Dendritic cell treated with granulocyte-macrophage colony-stimulating factor and Interleukin-4, amounts not matched to agents 40 ng/mL and 50 ng/mL, for 4 days (primary cell): ENCODE measurements around the gene TAF1B.

Source experiments
- H3K27ac Mint-ChIP-seq: one replicate; pipeline ENCODE4 v1.8.0; 2022; ENCODE audit warnings: mild to moderate bottlenecking, mixed read lengths
- H3K27me3 Mint-ChIP-seq: one replicate; pipeline ENCODE4 v1.8.0; 2022; ENCODE audit warnings: mild to moderate bottlenecking, mixed read lengths
- H3K36me3 Mint-ChIP-seq: one replicate; pipeline ENCODE4 v1.8.0; 2022; ENCODE audit warnings: low read depth, mixed read lengths
- H3K4me1 Mint-ChIP-seq: one replicate; pipeline ENCODE4 v1.8.0; 2022; ENCODE audit warnings: low read depth, mixed read lengths
- H3K4me3 Mint-ChIP-seq: one replicate; pipeline ENCODE4 v1.8.0; 2022; ENCODE audit warnings: mild to moderate bottlenecking, moderate library complexity, mixed read lengths
- H3K9me3 Mint-ChIP-seq: one replicate; pipeline ENCODE4 v1.8.0; 2022; ENCODE audit warnings: mixed read lengths
- intact Hi-C: fragments of 100-400 bp; cut with micrococcal nuclease; formaldehyde crosslinking; loops from one replicate; pipeline ENCODE4 v1.15.0; 2022

TAF1B gene

DNA sequence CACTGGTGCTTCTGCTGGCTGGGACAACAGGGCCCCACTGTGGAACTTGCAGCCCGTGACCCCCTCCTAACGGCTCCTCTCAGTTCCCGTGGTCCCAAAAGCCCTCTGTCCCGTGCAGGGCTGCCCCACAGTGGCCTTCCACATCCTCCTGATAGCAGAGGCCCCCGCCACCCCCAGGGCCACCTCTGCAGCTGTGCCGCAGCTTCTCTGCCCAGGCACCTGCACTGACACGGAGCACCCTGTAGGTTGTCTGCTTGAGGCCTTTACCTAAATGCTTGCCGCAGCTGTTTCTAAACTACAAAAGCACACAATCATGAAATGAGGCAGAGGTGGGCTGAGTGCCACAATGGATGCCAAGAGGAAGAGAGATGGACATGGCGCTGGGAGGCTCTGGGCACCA is 94.7 kb downstream of the TAF1B start:
- Mint-ChIP-seq H3K4me1 (no peaks in the 10 kb centered on the region), H3K9me3 (no peaks in the 10 kb centered on the region), H3K36me3 (peaks cover 11% of the 10 kb centered on the region), H3K4me3 (no peak overlapping the region), H3K27ac (no peak overlapping the region), H3K27me3 (peaks cover 13% of the 10 kb centered on the region)
- intact Hi-C loops, result no loop called here

DNA sequence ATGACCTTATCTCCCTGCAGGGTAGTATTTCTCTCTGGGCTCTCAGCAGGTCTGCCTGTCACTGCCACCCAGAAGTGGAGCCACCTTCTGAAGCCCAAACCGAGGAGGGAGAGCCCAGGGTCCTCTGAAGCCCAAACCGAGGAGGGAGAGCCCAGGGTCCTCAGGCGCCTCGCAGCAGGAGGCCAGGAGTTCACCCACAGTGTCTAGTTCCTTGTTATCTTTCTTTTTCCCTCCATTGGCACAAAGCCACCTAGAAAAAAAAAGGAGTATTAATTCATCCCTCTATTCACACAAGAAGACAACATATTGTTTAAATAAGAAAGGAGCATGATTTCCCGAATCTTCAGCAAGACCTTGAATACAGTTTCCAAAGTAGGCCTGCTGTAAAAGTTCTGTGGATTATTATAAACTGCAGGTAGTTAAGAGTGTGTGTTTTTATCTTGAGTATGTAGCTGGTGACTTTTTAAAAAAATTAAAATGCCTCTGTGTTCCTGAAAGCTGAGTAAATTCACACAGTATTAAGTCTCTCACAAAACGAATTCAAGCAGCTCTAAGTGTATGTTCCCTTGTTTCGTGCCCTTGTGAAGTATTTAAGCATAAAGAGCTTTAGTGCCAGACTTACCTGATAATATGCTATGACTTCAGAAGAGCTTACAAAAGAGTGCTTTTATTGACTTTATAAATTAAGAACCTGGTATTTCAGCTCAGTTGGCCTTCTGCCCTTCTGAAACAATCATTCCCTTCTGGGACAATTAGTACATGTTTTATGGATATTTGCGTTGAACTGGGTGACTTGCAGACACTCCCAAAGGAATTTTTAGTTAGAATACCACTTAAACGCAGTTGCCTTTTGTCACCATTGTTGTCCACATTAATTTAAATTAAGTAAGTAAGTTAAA is 96.6 kb downstream of the TAF1B start:
- Mint-ChIP-seq H3K27me3 (peaks cover 24% of the 10 kb centered on the region), H3K36me3 (no peaks in the 10 kb centered on the region), H3K4me1 (no peaks in the 10 kb centered on the region), H3K27ac (no peak overlapping the region), H3K4me3 (no peak overlapping the region), H3K9me3 (no peaks in the 10 kb centered on the region)
- intact Hi-C loops, result no loop called here

DNA sequence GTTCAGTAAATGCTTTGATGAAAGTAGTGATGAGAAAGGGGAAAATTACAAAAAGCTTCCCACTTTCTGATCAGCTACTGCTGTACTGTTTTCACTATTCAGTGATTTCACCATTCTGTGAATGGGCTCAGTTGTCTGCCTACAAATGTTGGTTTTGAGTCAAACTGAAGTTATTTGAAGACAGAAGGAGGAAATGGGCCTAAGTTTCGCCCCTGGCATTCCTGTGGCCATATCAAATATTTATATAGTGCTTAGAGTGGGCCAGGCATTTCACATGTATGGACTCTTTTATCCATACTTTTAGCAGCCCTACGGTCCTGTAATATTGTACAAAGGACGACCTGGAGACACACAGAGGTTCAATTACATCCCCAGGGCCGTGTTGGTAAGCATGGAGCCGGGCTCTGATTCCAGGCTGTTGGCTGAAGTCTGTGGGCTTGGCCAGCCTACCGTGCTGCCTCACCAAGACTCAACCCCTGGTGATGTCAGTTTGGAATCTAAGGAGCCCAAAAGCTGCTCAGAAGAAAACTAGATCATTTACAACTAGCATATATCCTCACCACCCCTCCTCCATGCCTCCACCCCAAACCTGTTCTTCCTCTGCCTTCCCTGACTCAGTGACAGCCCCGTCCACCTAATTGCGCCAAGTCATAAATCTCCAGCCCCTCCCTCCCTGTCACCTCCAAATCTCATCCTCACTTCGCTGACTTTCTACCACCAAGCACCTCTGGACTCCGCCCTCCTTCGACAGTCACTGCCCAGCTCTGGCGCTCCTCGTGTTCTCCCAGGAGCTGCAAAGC is 98.1 kb downstream of the TAF1B start:
- Mint-ChIP-seq H3K4me3 (no peak overlapping the region), H3K36me3 (no peaks in the 10 kb centered on the region), H3K4me1 (no peaks in the 10 kb centered on the region), H3K27me3 (peaks cover 36% of the 10 kb centered on the region), H3K9me3 (no peaks in the 10 kb centered on the region), H3K27ac (no peak overlapping the region)
- intact Hi-C loops, result no loop called here

DNA sequence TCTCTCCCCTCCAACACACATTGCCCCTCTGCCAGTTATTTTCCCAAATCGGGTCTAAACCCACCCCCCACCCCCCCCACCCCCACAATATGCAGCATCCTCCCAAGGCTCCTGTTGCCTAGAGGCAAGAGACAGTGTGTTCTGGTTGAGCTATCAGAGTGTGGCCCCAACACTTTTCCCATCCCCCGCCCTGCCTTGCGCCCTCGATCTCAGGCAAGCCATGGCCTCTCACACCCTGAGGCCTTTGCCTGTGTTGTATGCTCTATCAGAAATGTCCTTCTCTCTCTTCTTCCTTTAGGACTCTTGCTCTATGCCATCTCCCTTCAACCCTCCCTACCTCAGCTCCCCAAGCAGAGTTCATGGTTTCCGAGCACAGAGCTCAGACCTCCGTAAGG is 98.7 kb downstream of the TAF1B start:
- Mint-ChIP-seq H3K36me3 (no peaks in the 10 kb centered on the region), H3K4me1 (no peaks in the 10 kb centered on the region), H3K4me3 (no peak overlapping the region), H3K9me3 (no peaks in the 10 kb centered on the region), H3K27me3 (peaks cover 38% of the 10 kb centered on the region), H3K27ac (no peak overlapping the region)
- intact Hi-C loops, result no loop called here

DNA sequence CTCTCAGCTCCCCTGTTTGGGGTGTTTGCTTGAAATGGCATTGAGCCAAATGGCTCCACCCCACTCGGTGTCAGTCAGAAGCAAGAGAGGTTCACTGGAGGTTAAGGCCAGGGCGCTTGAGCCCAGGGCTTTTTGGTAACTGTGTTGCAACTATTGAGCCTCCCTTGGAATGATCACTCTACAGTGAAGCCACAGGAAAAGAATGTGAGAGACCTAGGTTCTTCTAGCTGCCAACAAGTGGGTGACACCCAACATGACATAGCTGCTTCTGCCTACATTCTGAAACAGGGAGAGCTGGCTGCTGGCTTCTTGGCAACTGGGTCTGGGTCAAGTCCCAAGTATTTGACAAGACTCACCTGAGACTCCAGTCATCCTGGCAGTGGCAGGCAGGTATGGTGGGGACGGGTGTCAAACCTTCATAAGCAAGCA is 101.1 kb downstream of the TAF1B start:
- Mint-ChIP-seq H3K9me3 (no peaks in the 10 kb centered on the region), H3K4me3 (no peak overlapping the region), H3K4me1 (no peaks in the 10 kb centered on the region), H3K36me3 (no peaks in the 10 kb centered on the region), H3K27ac (no peak overlapping the region), H3K27me3 (peaks cover 59% of the 10 kb centered on the region)
- intact Hi-C loops, result no loop called here

DNA sequence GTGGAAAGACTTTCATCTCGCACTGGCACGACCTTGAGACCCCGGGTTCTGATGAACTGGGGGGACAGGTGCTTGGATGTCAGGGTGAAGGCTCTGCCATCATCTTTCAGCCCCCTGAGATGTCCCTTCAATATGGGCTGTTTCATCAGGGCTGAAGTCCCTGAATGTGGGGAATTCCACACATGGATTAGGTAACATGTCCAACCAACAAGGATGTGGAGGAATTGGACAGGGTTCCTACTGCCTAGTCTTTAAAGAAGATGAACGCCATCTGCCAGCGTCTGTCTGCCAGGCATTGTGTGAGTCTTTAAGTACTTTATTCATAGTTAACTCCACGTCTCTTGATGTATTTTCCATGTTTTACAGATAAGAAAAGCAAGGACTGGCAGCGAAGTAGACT is 102.3 kb downstream of the TAF1B start:
- no peaks in the 10 kb centered on the region for H3K9me3 Mint-ChIP-seq
- H3K4me3 Mint-ChIP-seq, result no peak overlapping the region
- intact Hi-C loops, result no loop called here
- H3K4me1 Mint-ChIP-seq, result peaks cover 9% of the 10 kb centered on the region
- peaks cover 70% of the 10 kb centered on the region for H3K27me3 Mint-ChIP-seq
- no peak overlapping the region for H3K27ac Mint-ChIP-seq
- no peaks in the 10 kb centered on the region for H3K36me3 Mint-ChIP-seq

DNA sequence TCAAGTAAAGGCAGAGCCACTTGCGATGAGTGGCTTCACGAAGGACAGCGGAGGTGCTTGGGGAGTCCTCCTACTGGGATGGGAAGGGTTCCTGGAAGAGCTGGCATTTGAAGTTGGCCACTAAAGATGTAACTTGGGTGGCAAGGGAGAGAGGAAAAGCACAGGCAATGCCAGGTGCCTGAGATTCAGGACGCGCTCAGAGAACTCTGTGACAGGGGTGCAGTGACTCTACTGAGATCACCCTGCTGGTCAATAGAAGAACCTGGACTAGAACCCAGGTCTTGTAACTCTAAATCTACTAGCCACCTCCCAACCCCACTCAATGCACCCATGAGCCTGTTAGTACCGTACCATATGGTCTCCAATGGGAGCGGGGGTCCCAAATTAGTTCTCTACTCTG is 102.8 kb downstream of the TAF1B start:
- H3K36me3 Mint-ChIP-seq, result no peaks in the 10 kb centered on the region
- H3K27me3 Mint-ChIP-seq, result peaks cover 68% of the 10 kb centered on the region
- H3K4me3 Mint-ChIP-seq, result no peak overlapping the region
- no peaks in the 10 kb centered on the region for H3K9me3 Mint-ChIP-seq
- H3K4me1 Mint-ChIP-seq, result peaks cover 12% of the 10 kb centered on the region
- no peak overlapping the region for H3K27ac Mint-ChIP-seq
- intact Hi-C loops, result no loop called here

DNA sequence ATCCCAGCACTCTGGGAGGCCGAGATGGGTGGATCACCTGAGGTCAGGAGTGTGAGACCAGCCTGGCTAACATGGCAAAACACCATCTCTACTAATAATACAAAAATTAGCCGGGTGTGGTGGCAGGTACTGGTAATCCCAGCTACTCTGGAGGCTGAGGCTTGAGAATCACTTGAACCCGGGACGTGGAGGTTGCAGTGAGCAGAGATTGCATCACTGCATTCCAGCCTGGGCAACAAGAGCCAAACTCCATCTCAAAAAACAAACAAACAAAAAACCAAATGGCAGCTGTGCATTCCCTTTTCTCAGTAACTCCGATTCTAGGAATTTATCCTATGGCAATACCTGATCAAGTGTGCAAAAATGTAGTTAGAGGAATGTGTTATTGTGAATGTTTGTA is 103.5 kb downstream of the TAF1B start:
- no peak overlapping the region for H3K4me3 Mint-ChIP-seq
- H3K27ac Mint-ChIP-seq, result no peak overlapping the region
- H3K36me3 Mint-ChIP-seq, result no peaks in the 10 kb centered on the region
- peaks cover 66% of the 10 kb centered on the region for H3K27me3 Mint-ChIP-seq
- peaks cover 12% of the 10 kb centered on the region for H3K4me1 Mint-ChIP-seq
- intact Hi-C loops, result no loop called here
- H3K9me3 Mint-ChIP-seq, result no peaks in the 10 kb centered on the region

DNA sequence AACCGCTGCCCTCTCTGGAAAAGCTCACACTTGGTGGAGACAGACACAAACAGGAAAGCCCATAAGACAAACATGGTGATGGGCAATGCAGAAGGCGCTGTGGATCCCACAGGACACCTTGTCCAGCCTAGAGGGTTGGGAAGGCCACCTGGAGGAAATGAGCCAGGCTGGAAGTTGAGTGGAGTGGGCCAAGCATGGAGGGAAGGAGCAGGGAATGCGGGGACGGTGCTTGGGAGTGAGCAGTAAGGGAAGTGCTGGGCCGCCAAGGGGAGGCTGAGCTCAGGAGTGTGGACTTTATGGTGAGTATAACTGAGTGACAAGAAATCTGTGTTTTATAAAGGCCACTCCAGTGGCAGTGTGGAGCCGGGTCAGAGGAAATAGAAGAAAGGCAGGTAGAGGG is 105.4 kb downstream of the TAF1B start:
- Mint-ChIP-seq H3K27ac (no peak overlapping the region), H3K4me1 (peaks cover 20% of the 10 kb centered on the region), H3K27me3 (peaks cover 73% of the 10 kb centered on the region), H3K36me3 (no peaks in the 10 kb centered on the region), H3K4me3 (no peak overlapping the region), H3K9me3 (no peaks in the 10 kb centered on the region)
- intact Hi-C loops, result no loop called here

DNA sequence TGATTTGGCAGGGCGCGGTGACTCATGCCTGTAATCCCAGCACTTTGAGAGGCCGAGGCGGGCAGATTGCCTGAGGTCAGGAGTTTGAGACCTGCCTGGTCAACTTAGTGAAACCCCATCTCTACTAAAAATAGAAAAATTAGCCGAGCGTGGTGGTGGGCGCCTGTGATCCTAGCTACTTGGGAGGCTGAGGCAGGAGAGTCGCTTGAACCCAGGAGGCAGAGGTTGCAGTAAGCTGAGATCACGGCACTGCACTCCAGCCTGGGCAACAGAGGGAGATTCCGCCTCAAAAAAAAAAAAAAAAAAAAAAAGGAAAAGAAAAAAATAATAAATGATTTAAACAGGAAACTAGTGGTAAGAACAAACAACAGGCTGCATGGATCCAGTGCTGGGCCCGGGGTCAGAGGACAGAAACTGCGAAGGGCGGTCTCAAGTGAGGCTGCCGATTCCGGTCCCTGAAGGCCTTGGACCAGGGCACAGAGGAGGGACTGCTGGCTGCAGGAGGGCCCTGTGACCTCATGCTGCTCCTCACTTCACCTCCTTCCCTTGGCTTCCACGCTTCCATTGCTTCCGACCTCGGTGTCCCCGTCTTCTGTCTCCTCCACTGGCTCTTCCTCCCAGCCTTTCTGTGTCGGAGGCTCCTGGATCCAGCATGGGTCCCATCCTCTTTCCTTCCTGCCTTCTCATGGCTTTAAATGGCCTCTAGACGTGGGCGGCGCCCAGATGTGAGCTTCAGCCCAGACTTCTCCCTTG is 106.1 kb downstream of the TAF1B start:
- Mint-ChIP-seq H3K27ac (no peak overlapping the region), H3K4me3 (no peak overlapping the region)
- intact Hi-C loops, result no loop called here

DNA sequence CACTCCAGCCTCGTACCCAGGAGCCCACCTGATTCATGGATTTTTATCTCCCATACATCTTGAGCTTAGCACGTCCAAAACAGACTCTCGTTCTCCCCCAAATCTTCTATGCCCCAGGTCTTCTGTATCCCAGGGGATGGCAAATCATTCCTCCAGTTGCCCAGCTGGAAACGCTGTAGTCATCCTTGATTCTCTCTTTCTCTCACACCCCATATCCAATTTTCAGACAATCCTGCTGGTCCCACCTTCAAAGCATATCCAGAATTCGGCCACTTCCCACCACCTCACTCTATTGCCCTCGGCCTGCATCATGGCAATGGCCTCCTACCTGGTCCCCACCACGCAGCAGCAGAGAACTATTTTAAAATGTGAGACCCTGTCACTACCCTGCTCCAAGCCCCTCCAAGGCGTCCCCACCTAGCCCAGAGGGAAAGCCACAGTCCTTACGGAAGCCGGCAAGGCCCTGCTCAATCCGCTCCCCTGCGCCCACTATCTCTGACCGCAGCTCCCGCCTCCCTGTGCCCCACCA is 106.8 kb downstream of the TAF1B start:
- intact Hi-C loops, result no loop called here
- no peaks in the 10 kb centered on the region for H3K9me3 Mint-ChIP-seq
- peaks cover 20% of the 10 kb centered on the region for H3K4me1 Mint-ChIP-seq
- H3K27me3 Mint-ChIP-seq, result peaks cover 77% of the 10 kb centered on the region
- no peak overlapping the region for H3K4me3 Mint-ChIP-seq
- no peaks in the 10 kb centered on the region for H3K36me3 Mint-ChIP-seq
- H3K27ac Mint-ChIP-seq, result peak overlapping the region; percentile 41

More for the DNA sequence above, 106.1 kb downstream of the TAF1B start:
- no peaks in the 10 kb centered on the region for H3K9me3 Mint-ChIP-seq
- peaks cover 20% of the 10 kb centered on the region for H3K4me1 Mint-ChIP-seq
- H3K36me3 Mint-ChIP-seq, result no peaks in the 10 kb centered on the region
- peaks cover 76% of the 10 kb centered on the region for H3K27me3 Mint-ChIP-seq

DNA sequence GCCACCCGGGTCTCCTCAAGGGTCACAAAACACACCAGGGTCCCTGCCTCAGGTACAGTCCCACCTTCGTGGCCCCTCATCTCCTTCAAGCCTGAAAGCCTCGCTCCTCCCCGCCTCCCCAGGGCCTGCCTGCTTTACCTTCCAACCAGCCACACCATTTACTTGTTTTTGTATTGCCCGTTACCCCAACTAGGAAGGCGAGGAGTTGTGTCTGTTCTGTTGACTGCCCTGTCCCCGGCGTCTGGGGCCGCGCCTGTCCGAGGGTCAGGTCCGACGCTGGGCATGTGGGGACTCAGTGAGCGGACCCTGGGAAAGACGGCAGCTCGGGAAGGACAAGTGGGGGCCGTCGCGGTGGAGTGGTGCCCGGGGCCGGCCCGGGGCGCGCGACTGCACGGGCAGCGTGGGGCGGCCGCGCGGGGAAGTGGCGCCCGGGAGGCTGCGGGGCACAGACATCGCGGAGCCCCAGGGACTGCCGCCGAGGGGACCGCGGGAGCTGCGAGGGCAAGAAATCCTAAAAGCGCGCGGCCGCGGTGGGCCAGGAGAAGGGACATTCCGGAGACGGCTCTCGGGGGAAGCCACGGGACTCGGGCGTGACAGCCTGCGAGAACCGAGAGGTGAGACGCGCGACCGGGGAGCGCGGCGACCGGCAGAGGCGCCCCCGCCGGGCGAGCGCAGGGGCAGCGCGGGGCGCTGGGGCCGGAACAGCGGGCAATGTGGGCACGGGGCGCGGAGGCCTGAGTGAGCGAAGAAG is 107.4 kb downstream of the TAF1B start:
- Mint-ChIP-seq H3K27me3 (peaks cover 75% of the 10 kb centered on the region), H3K4me1 (peaks cover 20% of the 10 kb centered on the region), H3K4me3 (peak overlapping the region; percentile 93), H3K36me3 (no peaks in the 10 kb centered on the region), H3K9me3 (no peaks in the 10 kb centered on the region), H3K27ac (peak overlapping the region; percentile 41)
- intact Hi-C loops, result no loop called here

DNA sequence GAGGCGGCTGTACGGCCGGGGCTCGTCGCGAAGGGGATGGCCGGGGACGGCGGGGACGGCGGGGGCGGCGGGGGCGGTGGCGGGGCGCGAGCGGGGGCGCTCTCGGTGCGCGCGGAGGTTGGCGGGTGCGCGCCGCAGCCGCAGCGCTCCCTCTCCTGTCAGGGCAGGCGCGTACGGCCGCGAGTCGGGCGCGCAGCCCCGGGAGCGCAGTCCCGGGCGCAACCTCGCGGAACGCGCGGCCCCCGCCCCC is 107.9 kb downstream of the TAF1B start:
- Mint-ChIP-seq H3K27me3 (peaks cover 73% of the 10 kb centered on the region), H3K9me3 (no peaks in the 10 kb centered on the region), H3K36me3 (no peaks in the 10 kb centered on the region), H3K4me3 (peak overlapping the region; percentile 93), H3K4me1 (peaks cover 20% of the 10 kb centered on the region), H3K27ac (peak overlapping the region; percentile 58)
- intact Hi-C loops, result no loop called here
